ENCODE measurements around the gene SEC61A1.

SEC61A1 gene

DNA sequence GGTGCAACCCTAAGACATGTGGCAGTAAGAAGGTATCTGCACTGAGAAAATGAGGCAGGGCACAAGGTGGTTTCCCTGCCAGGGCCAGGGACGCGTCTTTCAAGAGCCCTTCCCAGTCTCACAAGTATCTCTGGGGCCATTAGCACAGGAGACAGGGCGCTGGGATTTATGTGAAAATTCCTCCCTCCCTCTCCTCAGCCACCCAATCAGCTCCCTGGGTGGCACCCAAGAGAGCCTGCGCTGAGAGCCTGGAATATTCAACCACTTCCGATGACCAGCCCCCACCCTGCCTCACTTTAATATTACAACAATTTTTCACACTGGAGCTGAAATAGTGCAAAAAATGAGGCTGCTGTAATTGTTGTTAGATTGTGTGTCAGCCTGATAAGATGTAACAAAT lies 26.1 kb downstream of the SEC61A1 start:
- no peak for DNase-seq (ENCODE audit: low spot score)

DNA sequence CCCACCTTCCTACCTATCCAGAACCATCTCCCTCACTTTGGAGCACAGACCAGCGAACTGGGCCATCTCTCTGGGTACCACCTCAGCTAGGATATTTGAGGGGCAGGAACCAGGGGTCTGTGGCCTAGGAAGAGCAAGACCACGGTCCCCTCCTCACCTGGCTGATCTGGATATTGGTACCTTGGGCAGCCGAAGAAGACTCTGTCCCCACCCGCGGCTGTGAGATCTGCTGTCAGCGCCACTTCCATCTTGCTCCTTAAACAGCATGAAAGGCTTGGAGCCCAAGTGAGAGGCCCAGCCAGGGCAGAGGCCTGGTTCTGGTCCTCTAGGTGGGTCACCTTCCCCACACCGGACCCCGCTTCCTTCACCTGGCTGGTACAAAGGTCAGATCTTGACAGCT lies 26.6 kb downstream of the SEC61A1 start:
- DNase-seq (ENCODE audit: low spot score): no peak

DNA sequence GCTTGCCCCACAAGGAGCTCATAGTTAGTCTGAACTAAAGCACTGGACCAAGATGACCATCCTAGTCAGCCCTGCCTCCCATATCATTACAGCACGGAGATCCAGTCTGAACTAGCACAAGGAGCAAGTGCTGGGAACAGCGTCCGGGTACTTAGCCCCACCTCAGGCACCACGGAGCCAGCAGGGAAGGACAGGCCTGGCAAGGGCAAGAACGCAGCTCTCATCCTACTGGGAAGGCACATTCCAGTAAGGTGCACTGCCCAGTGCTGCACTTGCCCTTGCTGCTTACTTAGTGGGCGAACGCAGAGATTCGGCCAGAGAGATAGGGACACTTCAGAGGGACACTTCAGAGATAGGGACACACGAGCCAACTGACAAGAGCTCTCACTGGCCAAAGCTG lies 27.6 kb downstream of the SEC61A1 start:
- DNase-seq (ENCODE audit: low spot score): no peak

DNA sequence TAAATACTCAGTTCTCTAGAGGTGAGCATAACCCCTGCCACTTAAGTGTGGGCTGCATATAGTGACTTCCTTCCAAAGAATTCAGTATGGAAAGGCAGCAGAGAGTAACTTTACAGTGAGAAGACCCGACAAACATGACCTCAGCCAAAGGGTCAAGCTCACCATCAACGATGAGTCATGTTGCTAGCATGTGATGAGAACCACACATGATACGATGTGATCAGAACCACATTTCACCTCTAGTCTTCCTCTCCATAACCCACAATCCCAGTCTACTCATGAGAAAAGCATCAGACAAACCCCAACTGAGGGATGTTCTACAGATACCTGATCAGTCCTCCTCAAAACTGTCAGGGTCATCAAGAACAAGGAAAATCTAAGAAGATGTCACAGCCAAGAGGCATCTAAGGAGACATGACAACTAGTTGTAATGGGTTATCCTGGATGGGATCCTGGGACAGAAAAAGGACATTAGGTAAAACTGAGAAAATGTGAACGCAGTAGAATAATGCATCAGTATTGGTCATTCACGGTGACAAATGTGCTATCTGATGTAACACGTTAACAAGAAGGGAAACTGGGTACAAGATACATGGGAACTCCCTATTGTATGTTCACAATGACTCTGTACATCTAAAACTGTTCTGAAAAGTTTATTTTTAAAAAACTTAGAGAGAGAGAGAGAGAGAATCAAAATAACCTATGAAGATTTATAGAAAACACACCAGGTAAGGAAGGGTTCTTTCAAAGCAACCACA lies 28.3 kb downstream of the SEC61A1 start:
- DNase-seq (ENCODE audit: low spot score): peak; percentile 58

DNA sequence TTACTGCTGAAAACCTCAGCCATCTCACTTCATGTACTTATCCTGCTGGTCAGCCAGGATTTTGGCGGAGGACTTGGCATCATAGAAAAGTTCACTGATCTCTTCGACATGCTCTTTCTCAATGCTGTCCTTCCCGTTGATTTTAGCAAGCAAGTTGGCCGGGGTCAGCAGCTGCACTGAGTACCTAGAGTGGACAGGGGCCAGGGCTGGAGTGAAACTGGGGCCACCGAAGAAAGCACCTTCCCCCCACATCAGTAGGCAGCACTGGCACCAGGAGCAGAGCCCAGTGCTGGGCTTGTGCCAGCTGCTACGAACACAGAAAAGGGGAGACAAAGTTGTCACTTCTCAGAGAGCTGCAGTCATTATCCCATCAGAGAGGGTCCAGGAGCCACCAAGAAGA lies 29.0 kb downstream of the SEC61A1 start:
- DNase-seq (ENCODE audit: low spot score): no peak

DNA sequence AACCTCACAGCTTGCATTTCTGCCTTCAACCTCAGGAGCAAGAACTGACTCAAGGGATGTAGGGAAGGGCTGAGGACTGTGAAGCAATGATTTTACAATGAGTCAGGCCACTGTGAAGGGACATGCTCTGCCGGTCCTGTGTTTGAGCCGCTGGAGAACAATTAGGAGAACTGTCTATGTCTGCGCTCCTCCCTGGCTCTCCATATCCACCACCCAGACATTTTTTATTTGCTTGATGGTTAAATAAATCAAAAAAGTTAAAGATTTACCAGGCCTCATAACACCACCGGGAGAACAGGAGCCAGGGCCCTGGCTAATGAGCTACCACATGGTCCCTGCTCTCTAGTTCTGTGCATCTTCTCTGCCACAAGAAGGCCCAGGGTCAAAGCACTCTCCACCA lies 29.6 kb downstream of the SEC61A1 start:
- no peak for DNase-seq (ENCODE audit: low spot score)

DNA sequence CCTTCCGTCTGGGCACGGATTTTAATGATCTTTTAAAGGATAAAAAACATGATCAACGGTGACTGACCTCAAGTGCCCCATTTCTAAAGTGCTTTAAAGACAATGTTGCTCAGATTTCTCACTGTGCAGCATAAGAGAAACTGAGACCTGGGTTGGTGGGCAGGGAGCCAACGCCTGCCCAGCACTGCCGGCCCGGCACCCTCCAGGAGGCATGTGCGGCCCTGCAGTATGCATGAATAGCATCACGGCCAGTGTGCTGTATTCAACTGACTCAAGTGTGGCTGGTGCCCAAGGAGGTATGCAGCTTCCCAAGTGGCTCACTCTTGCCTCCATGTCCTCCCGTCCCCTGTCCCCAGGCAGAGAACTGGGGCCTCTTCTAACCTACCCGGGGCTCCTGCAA lies 30.3 kb downstream of the SEC61A1 start:
- no peak for DNase-seq (ENCODE audit: low spot score)

DNA sequence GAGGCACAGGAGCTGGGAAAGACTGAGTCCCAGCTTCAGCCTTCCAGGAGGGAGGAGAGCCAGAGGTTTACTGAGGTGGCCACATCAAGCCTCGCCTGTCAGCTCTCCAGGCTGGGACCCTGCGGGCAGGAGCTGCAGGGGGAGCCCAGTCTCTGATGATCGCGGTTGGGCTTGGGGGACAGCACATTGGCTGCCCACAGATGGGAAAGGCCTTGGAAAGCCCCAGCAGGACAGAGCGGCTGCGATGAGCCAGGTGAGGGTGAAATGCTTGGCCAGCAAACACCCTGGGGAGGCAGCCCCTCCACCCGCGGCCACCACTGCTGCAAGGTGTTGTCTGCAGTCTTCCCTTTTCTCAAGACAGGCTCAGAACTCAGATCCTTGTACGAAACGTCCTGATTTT lies 31.2 kb downstream of the SEC61A1 start:
- no peak for DNase-seq (ENCODE audit: low spot score)

DNA sequence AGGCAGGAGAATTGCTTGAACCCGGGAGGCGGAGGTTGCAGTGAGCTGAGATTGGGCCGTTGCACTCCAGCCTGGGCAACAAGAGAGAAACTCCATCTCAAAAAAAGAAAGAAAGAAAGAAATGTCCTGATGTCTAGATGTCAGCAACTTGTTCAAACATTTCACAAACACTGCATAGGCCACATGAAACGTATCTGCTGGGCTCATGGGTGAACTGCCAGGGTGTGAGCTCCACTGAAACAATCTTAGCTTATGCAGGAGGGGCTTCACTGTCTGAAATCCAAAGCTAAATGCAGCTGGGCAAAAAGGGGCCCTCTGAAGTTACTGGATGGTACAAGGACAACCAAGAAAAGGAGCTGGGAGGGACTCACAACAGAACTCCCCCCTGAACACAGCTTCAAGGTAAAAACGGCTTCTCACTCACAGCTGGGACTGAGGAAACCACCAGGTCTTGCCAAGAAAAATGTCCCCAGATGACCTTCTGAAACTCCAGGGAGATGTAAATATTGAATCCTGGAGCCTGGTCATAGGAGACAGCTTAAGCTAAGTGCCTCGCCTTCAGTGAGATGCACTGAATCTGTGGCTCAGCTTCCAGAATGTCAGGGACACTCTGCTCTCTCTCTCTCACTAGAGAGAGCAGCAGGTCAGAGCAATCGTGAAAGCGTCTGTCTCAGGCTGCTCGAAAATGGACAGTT lies 31.9 kb downstream of the SEC61A1 start:
- no peak for DNase-seq (ENCODE audit: low spot score)

DNA sequence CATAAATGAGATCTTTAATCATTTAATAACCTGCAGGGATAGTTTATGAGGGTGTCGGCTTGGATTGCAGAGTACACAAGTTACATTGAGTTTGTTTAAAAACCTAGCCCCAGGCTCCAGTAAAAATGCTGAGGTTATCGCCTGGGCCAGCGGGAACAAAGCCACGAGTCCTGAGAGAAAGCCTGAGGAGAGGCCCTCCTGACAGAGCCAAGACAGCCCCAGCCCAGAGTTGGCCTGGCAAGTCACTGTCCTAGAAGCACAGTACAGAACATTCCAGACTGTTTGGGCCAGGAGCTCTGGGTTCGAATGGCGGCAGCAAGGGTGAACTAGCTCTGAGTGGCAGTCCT lies 32.4 kb downstream of the SEC61A1 start:
- DNase-seq (ENCODE audit: low spot score): peak; percentile 25

DNA sequence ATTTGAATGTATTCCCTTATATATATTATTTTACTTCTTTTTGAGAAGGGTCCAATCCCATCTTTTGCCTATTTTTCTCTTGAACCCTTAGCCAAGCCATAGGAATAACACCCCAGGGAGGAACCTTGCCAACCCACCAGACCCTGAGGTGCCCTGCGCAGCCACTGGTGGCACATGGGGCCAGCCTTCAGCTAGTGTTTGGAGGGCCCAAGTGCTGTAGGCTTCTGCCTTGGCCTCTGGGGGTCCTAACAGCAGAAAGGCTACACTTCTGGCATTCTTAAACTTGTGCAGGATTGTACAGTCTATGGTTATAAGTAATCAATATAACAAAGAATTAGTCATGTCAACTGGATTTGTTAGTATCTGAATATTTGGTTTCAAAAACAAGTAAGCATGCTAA lies 36.9 kb downstream of the SEC61A1 start:
- DNase-seq (ENCODE audit: low spot score): no peak

DNA sequence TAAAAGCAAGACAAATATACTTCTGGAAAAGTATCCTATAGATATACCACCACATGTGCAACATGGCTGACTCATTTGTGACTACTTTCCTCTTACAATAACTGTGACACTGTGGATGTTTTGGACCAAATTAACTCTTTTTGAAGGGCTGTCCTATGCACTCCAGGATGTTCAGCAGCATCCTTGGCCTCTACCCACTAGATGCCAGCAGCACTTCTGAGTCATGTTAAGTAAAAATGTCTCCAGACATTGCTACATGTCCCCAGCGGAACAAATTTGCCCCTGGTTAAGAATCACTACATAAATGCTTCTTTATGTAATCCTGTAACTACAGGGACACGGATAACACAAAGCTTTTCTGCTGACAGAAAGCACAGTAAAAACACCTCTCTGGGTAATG lies 39.3 kb downstream of the SEC61A1 start:
- DNase-seq (ENCODE audit: low spot score): no peak

DNA sequence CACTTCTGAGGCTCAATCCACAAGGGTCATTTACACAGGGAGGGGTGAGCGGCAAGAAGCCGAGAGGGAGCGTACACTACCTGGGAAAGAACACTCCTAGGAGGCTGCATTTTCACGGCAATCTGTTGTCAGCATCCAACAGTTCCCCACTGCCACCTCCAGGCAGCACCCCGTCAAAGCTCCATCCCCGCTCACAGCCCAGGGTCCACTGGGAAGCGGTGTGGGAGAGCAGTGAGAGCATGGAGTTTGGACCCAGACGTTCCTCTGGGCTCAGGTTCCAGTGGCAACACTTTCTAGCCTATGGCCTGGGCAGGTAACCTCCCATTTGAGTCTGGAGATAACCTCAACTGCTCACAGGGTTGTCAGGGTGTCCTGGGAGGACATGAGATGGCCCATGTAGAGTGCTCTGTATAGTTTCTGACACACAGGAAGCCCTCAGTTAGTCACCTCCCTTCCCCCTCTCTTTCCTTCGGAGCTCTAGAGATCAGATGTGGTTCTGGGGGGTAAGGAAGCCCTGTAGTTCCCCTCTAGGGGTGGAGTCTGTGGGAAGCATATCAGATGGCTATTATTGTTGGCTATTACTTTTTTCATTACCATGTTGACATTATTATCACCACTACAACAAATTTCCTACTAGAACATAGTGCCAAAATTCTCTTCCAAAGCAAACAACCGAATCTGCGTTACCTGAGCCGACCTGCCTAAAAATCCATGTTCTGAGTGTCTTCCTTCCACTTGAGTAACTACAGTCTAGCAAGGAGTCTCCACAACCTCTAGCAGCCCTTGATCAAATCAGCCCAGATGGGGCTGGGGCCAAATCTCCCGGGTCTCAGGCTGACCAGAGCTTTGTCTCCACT lies 42.3 kb downstream of the SEC61A1 start:
- DNase-seq (ENCODE audit: low spot score): no peak

DNA sequence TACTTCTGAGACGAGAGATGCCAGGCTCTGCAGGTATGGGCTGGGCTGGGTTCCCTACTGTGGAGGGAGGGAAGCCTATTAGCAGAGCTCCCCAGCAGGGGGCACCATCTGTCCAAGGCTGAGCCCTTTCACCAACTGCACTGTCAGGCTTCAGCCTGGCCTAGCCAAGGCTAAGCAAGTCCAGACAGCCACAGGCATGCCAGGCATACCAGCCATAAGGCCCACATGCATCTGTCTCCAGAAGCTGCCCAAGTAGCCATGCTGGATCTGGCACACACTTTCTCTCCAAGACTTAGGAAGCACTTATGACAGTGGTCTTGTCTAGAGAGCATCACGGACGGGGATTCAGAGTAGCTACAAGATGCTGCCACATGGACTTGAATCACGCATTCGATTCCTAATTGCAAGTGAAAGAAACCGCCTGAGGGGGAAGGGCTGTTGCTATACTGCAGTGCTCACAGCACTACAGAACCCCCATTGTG lies 43.0 kb downstream of the SEC61A1 start:
- peak; percentile 76 for DNase-seq (ENCODE audit: low spot score)

DNA sequence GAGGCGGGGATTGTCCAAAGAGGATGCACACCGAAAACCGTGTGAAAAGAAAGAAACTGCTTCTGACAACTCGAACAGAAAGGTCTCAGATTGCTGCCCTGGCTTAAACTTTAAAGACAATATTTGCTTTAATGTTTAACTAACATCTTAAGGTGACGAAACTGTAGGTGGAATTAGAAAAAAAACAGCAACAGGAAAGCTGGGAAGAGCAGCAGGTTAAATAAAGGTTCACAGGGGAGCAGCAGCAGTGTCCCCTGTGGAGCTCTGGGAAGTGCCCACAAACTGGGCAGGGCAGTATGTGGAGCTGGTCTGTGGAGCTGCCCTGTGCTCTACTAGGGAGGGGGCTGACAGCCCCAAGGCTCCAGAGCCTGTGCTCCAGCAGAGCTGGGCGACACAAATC lies 46.0 kb downstream of the SEC61A1 start:
- no peak for DNase-seq (ENCODE audit: low spot score)

DNA sequence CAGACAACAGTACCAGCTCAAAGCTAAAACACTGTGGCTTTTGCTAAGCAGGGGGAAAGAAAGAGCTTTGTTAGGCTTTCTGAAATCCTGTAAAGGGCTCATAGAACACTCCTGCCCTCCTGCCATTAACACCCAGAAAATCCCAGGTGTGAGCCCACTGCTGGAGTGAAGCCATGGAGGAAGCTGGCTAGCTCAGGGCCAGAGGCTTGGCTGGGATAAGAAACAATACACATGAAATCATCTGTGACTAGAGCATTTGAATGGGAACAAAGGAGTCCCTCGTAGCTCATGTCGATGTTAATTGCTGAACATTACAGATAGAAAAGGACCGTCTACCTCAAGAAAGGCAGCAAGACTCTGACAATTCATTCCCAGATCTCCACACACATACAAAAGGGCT lies 47.9 kb downstream of the SEC61A1 start:
- no peak for DNase-seq (ENCODE audit: low spot score)

DNA sequence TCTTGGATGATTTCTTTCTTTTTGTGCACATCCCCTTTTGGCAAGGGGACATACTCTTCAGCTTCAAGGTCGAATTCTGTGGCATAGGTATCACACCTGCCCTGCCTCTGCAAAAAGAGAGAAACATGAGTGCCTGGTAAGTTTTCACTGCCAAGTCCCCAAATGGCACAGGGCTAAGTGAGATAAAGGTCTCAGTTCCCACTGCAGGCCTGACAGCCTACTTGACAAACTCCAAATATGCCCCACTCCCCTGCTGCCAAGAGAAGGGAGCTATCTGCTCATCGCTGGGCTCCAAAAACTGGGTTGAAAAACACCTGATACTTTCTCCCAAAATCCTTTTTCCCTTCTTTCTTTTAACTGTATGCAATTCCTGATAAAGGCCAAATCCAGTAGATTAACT lies 48.4 kb downstream of the SEC61A1 start:
- DNase-seq (ENCODE audit: low spot score): no peak

DNA sequence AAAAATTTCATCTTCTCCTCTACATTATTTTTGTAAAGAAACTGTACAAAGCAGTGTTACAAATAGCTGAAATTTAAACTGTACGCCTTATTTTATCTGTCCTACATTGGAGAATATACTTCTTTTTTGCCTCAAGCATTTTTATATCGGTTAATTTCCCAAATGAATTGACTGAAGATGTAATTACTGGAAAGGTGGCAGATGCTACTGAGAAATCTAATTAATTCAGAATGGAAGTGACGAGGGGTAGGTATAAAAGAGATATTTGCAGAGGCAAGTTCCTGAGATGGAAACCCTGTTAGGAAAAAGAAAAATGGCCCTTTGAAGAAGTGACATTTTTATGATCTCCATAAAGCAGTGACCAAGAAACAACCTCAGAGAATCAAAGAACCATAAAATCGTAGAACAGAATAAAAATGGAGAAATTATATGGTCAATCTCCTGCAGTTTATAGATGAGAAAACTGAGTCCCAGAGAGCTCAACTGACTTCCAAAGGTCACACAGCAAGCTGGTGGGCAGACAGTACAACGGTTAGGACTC lies 51.0 kb downstream of the SEC61A1 start:
- DNase-seq (ENCODE audit: low spot score): no peak

DNA sequence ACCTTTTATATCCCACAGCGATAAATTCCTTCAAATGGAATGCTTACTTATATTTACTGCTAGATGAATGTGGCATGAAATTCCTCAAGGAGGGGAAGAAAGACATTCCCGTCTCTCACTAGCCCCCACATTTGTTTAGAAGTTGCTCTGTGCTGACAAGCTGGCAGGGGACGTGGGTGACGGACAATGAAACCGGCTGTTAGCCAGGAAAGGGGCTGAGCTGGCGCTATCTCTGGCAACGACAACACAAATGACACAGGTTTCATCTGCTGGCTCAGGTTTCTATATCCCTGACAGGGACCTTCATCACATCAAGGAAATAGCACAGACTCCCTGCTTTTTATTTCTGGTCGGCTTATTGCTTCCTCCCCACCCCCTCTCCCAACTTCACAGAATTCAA lies 55.6 kb downstream of the SEC61A1 start:
- no peak for DNase-seq (ENCODE audit: low spot score)

DNA sequence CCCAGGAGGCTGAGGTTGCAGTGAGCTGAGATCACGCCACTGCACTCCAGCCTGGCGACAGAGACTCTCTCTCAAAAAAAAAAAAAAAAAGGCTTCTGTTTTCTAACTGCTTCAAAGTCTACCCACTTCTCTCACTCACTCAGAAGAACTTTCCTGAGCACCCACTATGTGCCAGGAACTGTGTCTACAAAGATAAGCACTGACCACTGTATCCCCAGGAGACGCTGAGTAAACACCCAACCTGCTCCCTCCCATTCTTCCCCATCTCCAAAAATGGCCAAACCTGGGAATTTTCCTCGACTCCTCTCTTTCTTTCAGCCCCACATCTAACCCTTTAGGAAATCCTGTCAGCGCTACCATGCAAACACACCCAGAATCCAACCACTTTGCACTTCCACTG lies 58.9 kb downstream of the SEC61A1 start:
- DNase-seq (ENCODE audit: low spot score): no peak

DNA sequence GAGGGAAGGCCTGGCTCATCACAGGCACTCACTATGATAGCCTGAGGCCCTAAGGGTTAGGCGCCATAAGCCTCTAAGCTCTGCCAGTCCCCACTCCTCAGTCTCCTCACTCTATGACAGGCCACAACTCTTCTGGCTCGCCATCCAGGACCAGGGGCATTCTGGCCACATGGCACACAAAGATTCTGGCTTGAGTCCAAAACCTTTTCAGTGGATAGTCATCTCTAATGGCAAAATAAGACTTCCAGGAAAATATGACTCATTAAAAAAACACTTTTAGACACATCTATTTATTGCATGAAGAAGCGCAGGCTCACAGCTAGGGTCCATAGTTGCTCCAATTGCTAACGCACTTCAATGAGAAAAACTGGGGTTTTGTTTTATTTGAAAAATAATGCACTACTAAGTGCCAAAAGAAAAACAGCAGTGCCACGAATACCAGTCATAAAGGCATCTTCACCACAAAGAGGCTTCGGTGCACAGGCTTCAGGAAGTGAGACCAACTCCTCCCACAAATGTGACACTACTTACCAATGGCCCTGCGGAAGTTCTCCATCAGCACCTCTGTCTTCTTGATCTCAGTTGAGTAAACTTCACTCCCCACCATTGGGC lies 60.2 kb downstream of the SEC61A1 start:
- peak; percentile 63 for DNase-seq (ENCODE audit: low spot score)

Measured in COLO829 (cell line).